ENCODE data around the gene UGDH.

GRCh38 chr4:39574946-39575345 lies 47.7 kb upstream of the UGDH start:
- TF ChIP-seq CTCF (IDR thresholded peaks at IDR 0.05), result no peak
- TF ChIP-seq SMC3 (IDR thresholded peaks at IDR 0.05), result no peak
- TF ChIP-seq PBX3 (IDR thresholded peaks at IDR 0.05), result no peak
- no peak for TF ChIP-seq CHD2 (IDR thresholded peaks at IDR 0.05; ENCODE audit: low read length, partially characterized antibody)
- TF ChIP-seq HMGXB4 (CRISPR knock-in tag; IDR thresholded peaks at IDR 0.05; ENCODE audit: borderline replicate concordance), result no peak
- no peak for TF ChIP-seq HOXB5 (CRISPR knock-in tag; IDR thresholded peaks at IDR 0.05)
- TF ChIP-seq ZSCAN20 (CRISPR knock-in tag; IDR thresholded peaks at IDR 0.05), result no peak
- TF ChIP-seq POLR2A (IDR thresholded peaks at IDR 0.05; ENCODE audit: low read length), result no peak
- TF ChIP-seq PHF8 (IDR thresholded peaks at IDR 0.05; ENCODE audit: borderline replicate concordance, low read depth), result no peak
